ENCODE results near the gene ZNF646.

DNA sequence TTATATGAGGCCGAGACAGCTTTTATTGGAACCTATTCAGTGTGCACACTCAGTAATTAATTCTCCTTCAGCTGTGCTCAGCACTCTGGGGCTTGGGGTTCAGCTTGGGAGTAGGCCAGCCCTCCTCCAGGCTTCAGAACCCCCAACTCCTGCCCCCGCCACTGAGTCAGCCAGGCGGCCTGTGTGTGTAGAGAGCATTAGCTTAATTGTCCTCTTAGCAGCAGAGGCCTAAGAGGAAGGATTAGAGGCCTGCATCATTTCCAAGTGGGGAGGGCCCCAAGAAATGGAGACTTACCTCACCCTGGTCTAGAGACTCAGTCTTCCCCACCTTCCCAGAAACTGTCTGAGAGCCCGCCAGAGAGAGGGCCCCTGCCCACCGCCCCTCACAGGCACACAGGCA lies 13.7 kb downstream of the ZNF646 start:
- TF ChIP-seq, protein P1, sequence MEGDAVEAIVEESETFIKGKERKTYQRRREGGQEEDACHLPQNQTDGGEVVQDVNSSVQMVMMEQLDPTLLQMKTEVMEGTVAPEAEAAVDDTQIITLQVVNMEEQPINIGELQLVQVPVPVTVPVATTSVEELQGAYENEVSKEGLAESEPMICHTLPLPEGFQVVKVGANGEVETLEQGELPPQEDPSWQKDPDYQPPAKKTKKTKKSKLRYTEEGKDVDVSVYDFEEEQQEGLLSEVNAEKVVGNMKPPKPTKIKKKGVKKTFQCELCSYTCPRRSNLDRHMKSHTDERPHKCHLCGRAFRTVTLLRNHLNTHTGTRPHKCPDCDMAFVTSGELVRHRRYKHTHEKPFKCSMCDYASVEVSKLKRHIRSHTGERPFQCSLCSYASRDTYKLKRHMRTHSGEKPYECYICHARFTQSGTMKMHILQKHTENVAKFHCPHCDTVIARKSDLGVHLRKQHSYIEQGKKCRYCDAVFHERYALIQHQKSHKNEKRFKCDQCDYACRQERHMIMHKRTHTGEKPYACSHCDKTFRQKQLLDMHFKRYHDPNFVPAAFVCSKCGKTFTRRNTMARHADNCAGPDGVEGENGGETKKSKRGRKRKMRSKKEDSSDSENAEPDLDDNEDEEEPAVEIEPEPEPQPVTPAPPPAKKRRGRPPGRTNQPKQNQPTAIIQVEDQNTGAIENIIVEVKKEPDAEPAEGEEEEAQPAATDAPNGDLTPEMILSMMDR (IDR thresholded peaks at IDR 0.05; ENCODE audit: low read depth, low read length) = no peak
- TF ChIP-seq POLR2A (IDR thresholded peaks at IDR 0.05; ENCODE audit: extremely low read depth, insufficient read length) (no peak), MYC (IDR thresholded peaks at IDR 0.05; ENCODE audit: low read depth, low read length) (no peak)
- TF ChIP-seq, protein P2, sequence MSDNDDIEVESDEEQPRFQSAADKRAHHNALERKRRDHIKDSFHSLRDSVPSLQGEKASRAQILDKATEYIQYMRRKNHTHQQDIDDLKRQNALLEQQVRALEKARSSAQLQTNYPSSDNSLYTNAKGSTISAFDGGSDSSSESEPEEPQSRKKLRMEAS (IDR thresholded peaks at IDR 0.05; ENCODE audit: low read depth, low read length) = no peak
